Suprapubic skin (tissue), 3 donors: ENCODE results near the gene SHC4.

ENCODE experiments used
- CTCF ChIP-seq, 2 donors: fragments of 200-600 bp in 1 of 2; fragments of 450-650 bp in 1 of 2; sonication (generic) in 1 of 2; IDR thresholded peaks; one replicate each; pipeline ENCODE4 v1.5.1; 2016 to 2019; ENCODE audit warnings: antibody characterized with exemption in 2 of 2, mild to moderate bottlenecking in 1 of 2, moderate library complexity in 1 of 2
- EP300 ChIP-seq: sonication (generic); formaldehyde crosslinking; IDR thresholded peaks from one replicate; pipeline ENCODE4 v1.6.1; 2017; ENCODE audit warnings: antibody characterized with exemption
- POLR2A ChIP-seq, 2 donors: fragments of 450-650 bp; IDR thresholded peaks; one replicate each; pipeline ENCODE4 v1.6.1; 2017; ENCODE audit warnings: antibody characterized with exemption in 2 of 2, mild to moderate bottlenecking in 2 of 2, moderate library complexity in 2 of 2

- TF ChIP-seq EP300 = no peak
- no peak for TF ChIP-seq POLR2A (IDR thresholded peaks at IDR 0.05)
- TF ChIP-seq CTCF (IDR thresholded peaks at IDR 0.05) = no peak
These were observed 70.4 kb downstream of the SHC4 start for GRCh38 chr15:48893311-48893710.
